Nephron progenitor cell (in vitro differentiated cells): ENCODE results near the gene ZNF593.

Experiments used
- DNase-seq: peaks from one replicate; pipeline ENCODE4 v3.0.0; 2021
- H3K27ac Mint-ChIP-seq: 2 replicates; pipeline ENCODE4 v1.8.0; 2021; ENCODE audit warnings: mild to moderate bottlenecking, moderate library complexity, mixed read lengths
- H3K27me3 Mint-ChIP-seq: 2 replicates; pipeline ENCODE4 v1.8.0; 2021; ENCODE audit warnings: mild to moderate bottlenecking, low read depth, mixed read lengths; ENCODE audit not compliant: poor library complexity
- H3K36me3 Mint-ChIP-seq: 2 replicates; pipeline ENCODE4 v1.8.0; 2021; ENCODE audit warnings: low read depth, mixed read lengths
- H3K4me1 Mint-ChIP-seq: 2 replicates; pipeline ENCODE4 v1.8.0; 2021; ENCODE audit warnings: mixed read lengths
- H3K4me3 Mint-ChIP-seq: 2 replicates; pipeline ENCODE4 v1.8.0; 2021; ENCODE audit warnings: mild to moderate bottlenecking, moderate library complexity, mixed read lengths
- H3K9me3 Mint-ChIP-seq: 2 replicates; pipeline ENCODE4 v1.8.0; 2021; ENCODE audit warnings: mild to moderate bottlenecking, moderate library complexity, mixed read lengths
- TF ChIP-seq, protein P1 (sequence below): fragments of 200-600 bp; sonication (generic); IDR thresholded peaks from 2 replicates; pipeline ENCODE4 v1.5.0; 2021; ENCODE audit warnings: antibody characterized with exemption

The ZNF593 gene

DNA sequence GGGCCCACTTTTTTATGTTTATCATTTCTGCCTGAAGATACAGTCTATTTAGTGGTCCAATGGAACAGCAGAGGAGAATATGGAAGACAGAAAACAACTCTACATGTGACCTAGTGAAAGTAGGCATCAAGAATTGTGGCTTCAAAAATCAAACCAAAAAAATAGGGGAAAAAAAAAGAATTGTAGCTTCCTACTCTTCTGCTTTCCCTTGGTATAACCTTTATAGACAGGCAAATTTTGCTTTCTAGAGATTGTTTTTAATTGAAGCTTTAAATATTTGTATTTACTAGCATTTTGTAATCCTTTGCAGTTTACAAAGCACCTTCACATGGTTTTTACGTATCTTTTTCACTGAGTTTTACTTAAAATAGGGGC is 43.8 kb upstream of the ZNF593 start:
- TF ChIP-seq, protein P1, sequence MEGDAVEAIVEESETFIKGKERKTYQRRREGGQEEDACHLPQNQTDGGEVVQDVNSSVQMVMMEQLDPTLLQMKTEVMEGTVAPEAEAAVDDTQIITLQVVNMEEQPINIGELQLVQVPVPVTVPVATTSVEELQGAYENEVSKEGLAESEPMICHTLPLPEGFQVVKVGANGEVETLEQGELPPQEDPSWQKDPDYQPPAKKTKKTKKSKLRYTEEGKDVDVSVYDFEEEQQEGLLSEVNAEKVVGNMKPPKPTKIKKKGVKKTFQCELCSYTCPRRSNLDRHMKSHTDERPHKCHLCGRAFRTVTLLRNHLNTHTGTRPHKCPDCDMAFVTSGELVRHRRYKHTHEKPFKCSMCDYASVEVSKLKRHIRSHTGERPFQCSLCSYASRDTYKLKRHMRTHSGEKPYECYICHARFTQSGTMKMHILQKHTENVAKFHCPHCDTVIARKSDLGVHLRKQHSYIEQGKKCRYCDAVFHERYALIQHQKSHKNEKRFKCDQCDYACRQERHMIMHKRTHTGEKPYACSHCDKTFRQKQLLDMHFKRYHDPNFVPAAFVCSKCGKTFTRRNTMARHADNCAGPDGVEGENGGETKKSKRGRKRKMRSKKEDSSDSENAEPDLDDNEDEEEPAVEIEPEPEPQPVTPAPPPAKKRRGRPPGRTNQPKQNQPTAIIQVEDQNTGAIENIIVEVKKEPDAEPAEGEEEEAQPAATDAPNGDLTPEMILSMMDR = no peak
- Mint-ChIP-seq H3K36me3 (peaks cover 22% of the 10 kb centered on the region), H3K4me1 (peaks cover 36% of the 10 kb centered on the region), H3K27me3 (peaks cover 8% of the 10 kb centered on the region), H3K27ac (no peak overlapping the region), H3K4me3 (no peak overlapping the region), H3K9me3 (no peaks in the 10 kb centered on the region)
- DNase-seq = no peak

GRCh38 chr1:26126321-26127084 is 43.2 kb upstream of the ZNF593 start:
- H3K4me3 Mint-ChIP-seq = no peak overlapping the region
- H3K27ac Mint-ChIP-seq = no peak overlapping the region
- peaks cover 8% of the 10 kb centered on the region for H3K27me3 Mint-ChIP-seq
- no peak for DNase-seq
- H3K4me1 Mint-ChIP-seq = peaks cover 35% of the 10 kb centered on the region
- no peaks in the 10 kb centered on the region for H3K9me3 Mint-ChIP-seq
- peaks cover 22% of the 10 kb centered on the region for H3K36me3 Mint-ChIP-seq
- TF ChIP-seq, protein P1 = no peak

- Mint-ChIP-seq H3K36me3 (peaks cover 12% of the 10 kb centered on the region), H3K9me3 (no peaks in the 10 kb centered on the region), H3K4me1 (peaks cover 29% of the 10 kb centered on the region), H3K27me3 (peaks cover 12% of the 10 kb centered on the region), H3K4me3 (peak overlapping the region; percentile 14), H3K27ac (peak overlapping the region; percentile 16)
- DNase-seq = no peak
- TF ChIP-seq, protein P1 = no peak
Observed at GRCh38 chr1:26127235-26128163, 42.2 kb upstream of the ZNF593 start.

DNA sequence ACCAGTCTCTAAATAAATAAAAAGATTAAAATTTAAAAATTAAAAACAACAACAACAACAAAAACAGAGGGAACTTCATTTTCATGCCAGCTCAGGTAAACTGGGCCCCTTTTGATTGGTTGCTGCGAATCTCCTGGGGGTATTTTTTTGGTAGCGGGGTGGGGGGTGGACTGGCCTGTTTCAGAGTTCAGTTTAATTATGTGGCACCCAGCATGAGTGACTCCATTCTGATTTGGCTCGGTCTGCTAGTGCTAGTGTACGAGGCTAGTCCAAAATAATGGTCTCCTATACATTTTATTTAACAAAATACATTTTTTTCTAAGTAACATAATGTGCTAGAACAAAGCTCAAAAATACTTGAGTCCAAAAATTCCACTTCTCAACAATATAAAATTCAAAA is 39.9 kb upstream of the ZNF593 start:
- Mint-ChIP-seq H3K9me3 (peaks cover 16% of the 10 kb centered on the region), H3K27ac (no peak overlapping the region), H3K27me3 (peaks cover 12% of the 10 kb centered on the region), H3K4me3 (no peak overlapping the region), H3K36me3 (peaks cover 6% of the 10 kb centered on the region), H3K4me1 (peaks cover 29% of the 10 kb centered on the region)
- DNase-seq = no peak
- TF ChIP-seq, protein P1 = no peak

DNA sequence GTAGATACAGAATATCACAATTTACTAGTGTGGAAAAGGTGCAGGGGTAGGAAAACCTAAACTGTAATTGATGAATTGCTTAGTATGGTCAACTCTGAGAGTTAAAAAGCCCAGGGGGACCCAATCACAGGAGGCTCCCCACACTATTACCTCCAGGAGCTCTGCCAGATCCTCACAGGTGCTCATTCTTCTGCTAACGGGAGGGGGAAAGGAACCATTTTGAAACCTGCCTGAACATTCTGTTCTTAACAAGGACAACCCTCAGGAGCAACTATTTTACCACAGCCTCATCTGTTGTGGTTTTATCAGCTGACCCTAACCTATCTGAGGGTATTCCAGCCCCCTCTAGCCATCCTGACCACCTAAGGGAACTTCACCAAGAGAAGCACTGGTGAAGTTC is 39.0 kb upstream of the ZNF593 start:
- H3K4me1 Mint-ChIP-seq = peaks cover 27% of the 10 kb centered on the region
- H3K36me3 Mint-ChIP-seq = peaks cover 6% of the 10 kb centered on the region
- H3K4me3 Mint-ChIP-seq = no peak overlapping the region
- peaks cover 12% of the 10 kb centered on the region for H3K27me3 Mint-ChIP-seq
- TF ChIP-seq, protein P1 = no peak
- H3K27ac Mint-ChIP-seq = no peak overlapping the region
- H3K9me3 Mint-ChIP-seq = peaks cover 24% of the 10 kb centered on the region
- DNase-seq = no peak
